CD4-positive, alpha-beta T cell (primary cell): ENCODE results near the gene DCUN1D1. TPM values are rescaled to one million over a fixed set of nuclear protein-coding genes. Genes with fewer than 3 reads are reported as not detected.

ENCODE experiments used
- ATAC-seq: fragments of 200-7000 bp; cut with Tn5 transposase; one replicate; pipeline ENCODE4 v1.10.0; 2022; ENCODE audit warnings: mild to moderate bottlenecking; ENCODE audit not compliant: poor library complexity
- CTCF ChIA-PET: fragments of 350-600 bp; sonication (Branson Sonifier 250); formaldehyde crosslinking; loops from one replicate; lab custom pipeline; 2021; ENCODE audit warnings: antibody characterized with exemption, inconsistent platforms; lab: Charles Lee
- POLR2A ChIA-PET: fragments of 350-600 bp; sonication (Branson Sonifier 250); formaldehyde crosslinking; loops from one replicate; lab custom pipeline; 2021; ENCODE audit warnings: antibody characterized with exemption, inconsistent platforms; lab: Charles Lee
- DNase-seq, 14 experiments: peaks; one replicate each; pipeline ENCODE4 v3.0.0-alpha.2; 2013 to 2020; ENCODE audit warnings: mixed read lengths in 2 of 14
- H3K27ac ChIP-seq, 2 donors: one replicate each; pipeline versions ENCODE4 v1.5.1 to v1.7.0; 2013; ENCODE audit warnings: low read length in 2 of 2, low read depth in 1 of 2, mild to moderate bottlenecking in 1 of 2
- H3K27me3 ChIP-seq, 2 experiments: 1 replicate in 1 of 2; 2 replicates in 1 of 2; pipeline versions ENCODE4 v1.6.1 to v1.7.0; 2013; ENCODE audit warnings: low read length in 2 of 2, control low read depth in 1 of 2, mild to moderate bottlenecking in 1 of 2, moderate library complexity in 1 of 2; ENCODE audit not compliant: insufficient read depth in 2 of 2, control insufficient read depth in 1 of 2
- H3K36me3 ChIP-seq: one replicate; pipeline ENCODE4 v1.6.1; 2013; ENCODE audit warnings: low read length, control low read depth; ENCODE audit not compliant: insufficient read depth
- H3K4me1 ChIP-seq: one replicate; pipeline ENCODE4 v1.6.1; 2013; ENCODE audit warnings: low read length, control low read depth; ENCODE audit not compliant: insufficient read depth
- H3K4me3 ChIP-seq: one replicate; pipeline ENCODE4 v1.5.1; 2013; ENCODE audit warnings: mild to moderate bottlenecking, low read length, moderate library complexity
- H3K9me3 ChIP-seq, 2 experiments: 1 replicate in 1 of 2; 2 replicates in 1 of 2; pipeline versions ENCODE4 v1.6.1 to v1.7.0; 2013; ENCODE audit warnings: low read length in 2 of 2, mild to moderate bottlenecking in 2 of 2, control low read depth in 1 of 2, moderate library complexity in 1 of 2; ENCODE audit not compliant: control insufficient read depth in 1 of 2, insufficient read depth in 1 of 2
- H3K27ac Mint-ChIP-seq: one replicate; pipeline ENCODE4 v1.8.0; 2020; ENCODE audit warnings: mixed read lengths
- H3K27me3 Mint-ChIP-seq: one replicate; pipeline ENCODE4 v1.8.0; 2021; ENCODE audit warnings: mixed read lengths
- H3K36me3 Mint-ChIP-seq: one replicate; pipeline ENCODE4 v1.8.0; 2021; ENCODE audit warnings: low read depth, mixed read lengths
- H3K4me1 Mint-ChIP-seq: one replicate; pipeline ENCODE4 v1.8.0; 2021; ENCODE audit warnings: low read depth, mixed read lengths
- H3K4me3 Mint-ChIP-seq: one replicate; pipeline ENCODE4 v1.8.0; 2020; ENCODE audit warnings: mild to moderate bottlenecking, mixed read lengths
- H3K9me3 Mint-ChIP-seq: one replicate; pipeline ENCODE4 v1.8.0; 2020; ENCODE audit warnings: mixed read lengths
- CTCF ChIP-seq: fragments of 200-600 bp; IDR thresholded peaks from one replicate; pipeline ENCODE4 v1.8.0; 2022; ENCODE audit warnings: antibody characterized with exemption, mild to moderate bottlenecking
- intact Hi-C, 2 experiments: fragments of 100-400 bp; cut with DNase I in 1 of 2; cut with micrococcal nuclease in 1 of 2; formaldehyde crosslinking; loops; one replicate each; pipeline versions ENCODE4 v1.15.1 to v1.9.0; 2023 to 2025; cut with DNase I, micrococcal nuclease
- total RNA-seq, 174 experiments: library from RNA in 2 of 174; stranded (reverse) in 2 of 174; gene quantifications; one replicate each; pipeline ENCODE4 v1.2.3 and lab custom pipeline; 2021 to 2026

DCUN1D1 gene
- total RNA-seq, 2 experiments from 2014 or later: 35.4 to 38.9 TPM

DNA sequence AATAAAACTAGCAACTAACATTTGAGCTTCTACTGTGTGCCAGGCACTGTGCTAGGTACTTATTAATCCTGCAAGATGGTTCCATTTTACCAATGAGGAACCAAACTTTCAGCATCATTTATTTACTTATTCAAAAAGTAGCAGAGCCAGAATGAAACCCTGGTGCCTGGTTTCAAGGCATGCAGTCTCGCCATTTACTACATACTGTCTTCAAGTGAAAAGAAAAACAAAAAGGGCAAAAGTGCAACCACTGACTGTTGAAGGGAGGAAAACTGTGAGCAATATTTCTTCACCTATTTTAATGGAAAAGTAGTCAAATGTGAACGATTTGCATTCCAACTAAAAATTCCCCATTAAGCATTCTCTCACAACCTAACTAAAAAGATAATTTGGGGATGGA lies 8.7 kb downstream of the DCUN1D1 start:
- intact Hi-C loops: loop anchor here in 1 of 2 experiments (10.0 kb wide), 1 partner anchor 1977 kb away; no protein-coding TSS in a partner anchor
- Mint-ChIP-seq H3K27me3 (no peaks in the 10 kb centered on the region), H3K9me3 (no peaks in the 10 kb centered on the region), H3K36me3 (no peaks in the 10 kb centered on the region), H3K27ac (no peak overlapping the region), H3K4me3 (no peak overlapping the region), H3K4me1 (peaks cover 66% of the 10 kb centered on the region)
- CTCF ChIA-PET: no interaction called here
- Histone ChIP-seq H3K9me3 (peaks cover 0 to 3% of the 10 kb centered on the region in 2 experiments), H3K36me3 (no peaks in the 10 kb centered on the region), H3K4me1 (peaks cover 12% of the 10 kb centered on the region), H3K27ac (no peak overlapping the region), H3K27me3 (no peaks in the 10 kb centered on the region), H3K4me3 (no peak overlapping the region)
- no peak for TF ChIP-seq CTCF
- POLR2A ChIA-PET: interaction anchor here (1.5 kb wide), 1 partner anchor 10 kb away, joined by 5 read pairs; no protein-coding TSS in a partner anchor
- no peak for DNase-seq
- no peak for ATAC-seq

DNA sequence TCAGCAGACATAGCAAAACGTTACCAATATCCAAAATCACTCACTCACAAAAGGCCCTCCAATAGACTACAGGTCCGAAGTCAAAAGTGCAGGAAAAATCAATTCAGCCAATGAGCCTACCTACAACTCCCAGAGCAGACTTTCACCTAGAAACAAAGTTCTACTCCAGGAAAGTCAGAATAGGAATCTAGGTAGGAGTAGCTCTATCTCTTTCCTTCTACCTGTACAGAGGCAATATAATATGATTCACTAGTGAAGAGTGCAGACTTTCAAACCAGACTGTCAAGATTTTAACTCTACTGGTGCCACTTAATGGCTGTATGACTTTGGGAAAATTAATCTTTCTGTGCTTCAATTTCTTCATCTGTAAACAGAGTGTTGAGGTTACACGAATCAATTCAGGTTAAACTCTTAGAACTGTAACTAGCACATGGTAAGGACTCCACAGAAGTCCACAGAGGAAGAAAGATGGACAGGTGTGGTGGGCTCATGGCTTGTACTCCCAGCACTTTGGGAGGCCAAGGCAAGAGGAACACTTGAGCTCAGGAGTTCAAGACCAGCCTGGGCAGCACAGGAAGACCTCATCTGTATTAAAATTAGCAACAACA lies 9.4 kb downstream of the DCUN1D1 start:
- intact Hi-C loops: loop anchor here in 1 of 2 experiments (10.0 kb wide), 1 partner anchor 1976 kb away; no protein-coding TSS in a partner anchor
- POLR2A ChIA-PET: interaction anchor here (0.6 to 1.5 kb wide), 2 partner anchors 10 to 84 kb away, joined by 3 to 5 read pairs; no protein-coding TSS in a partner anchor
- Mint-ChIP-seq H3K27ac (no peak overlapping the region), H3K27me3 (no peaks in the 10 kb centered on the region), H3K4me1 (peaks cover 68% of the 10 kb centered on the region), H3K4me3 (no peak overlapping the region), H3K36me3 (no peaks in the 10 kb centered on the region), H3K9me3 (no peaks in the 10 kb centered on the region)
- H3K9me3 ChIP-seq: peaks cover 0 to 3% of the 10 kb centered on the region in 2 experiments
- H3K27ac ChIP-seq: no peak overlapping the region
- DNase-seq: no peak
- no peak for TF ChIP-seq CTCF
- no peak overlapping the region for H3K4me3 ChIP-seq
- H3K27me3 ChIP-seq: no peaks in the 10 kb centered on the region
- CTCF ChIA-PET: no interaction called here
- no peaks in the 10 kb centered on the region for H3K36me3 ChIP-seq
- no peak for ATAC-seq
- H3K4me1 ChIP-seq: peaks cover 19% of the 10 kb centered on the region

DNA sequence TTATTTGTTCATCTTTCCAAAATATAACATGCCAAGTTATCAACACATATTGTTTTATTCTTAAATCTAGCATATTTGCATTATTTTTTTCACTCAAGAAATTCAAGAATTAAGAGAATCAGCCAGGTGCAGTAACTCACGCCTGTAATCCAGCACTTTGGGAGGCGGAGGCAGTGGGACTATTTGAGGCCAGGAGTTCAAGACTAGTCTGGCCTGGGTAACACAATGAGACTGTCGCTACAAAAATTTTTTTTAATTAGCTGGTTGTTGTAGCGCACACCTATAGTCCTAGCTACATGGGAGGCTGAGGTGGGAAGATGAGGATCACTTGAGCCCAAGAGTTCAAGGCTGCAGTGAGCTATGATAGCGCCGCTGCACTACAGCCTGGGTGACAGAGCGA lies 10.5 kb downstream of the DCUN1D1 start:
- Mint-ChIP-seq H3K36me3 (peaks cover 7% of the 10 kb centered on the region), H3K9me3 (no peaks in the 10 kb centered on the region), H3K27me3 (no peaks in the 10 kb centered on the region), H3K4me3 (no peak overlapping the region), H3K4me1 (peaks cover 68% of the 10 kb centered on the region), H3K27ac (no peak overlapping the region)
- H3K9me3 ChIP-seq: peaks cover 0 to 3% of the 10 kb centered on the region in 2 experiments
- intact Hi-C loops: loop anchor here in 1 of 2 experiments (10.0 kb wide), 1 partner anchor 1975 kb away; no protein-coding TSS in a partner anchor
- H3K27ac ChIP-seq: no peak overlapping the region
- no peaks in the 10 kb centered on the region for H3K27me3 ChIP-seq
- ATAC-seq (no peak), DNase-seq (no peak)
- ChIA-PET CTCF (no interaction called here), POLR2A (no interaction called here)
- no peak for TF ChIP-seq CTCF
- H3K4me1 ChIP-seq: peaks cover 21% of the 10 kb centered on the region
- H3K36me3 ChIP-seq: no peaks in the 10 kb centered on the region
- no peak overlapping the region for H3K4me3 ChIP-seq
